ENCODE data around the gene PTCRA.

DNA sequence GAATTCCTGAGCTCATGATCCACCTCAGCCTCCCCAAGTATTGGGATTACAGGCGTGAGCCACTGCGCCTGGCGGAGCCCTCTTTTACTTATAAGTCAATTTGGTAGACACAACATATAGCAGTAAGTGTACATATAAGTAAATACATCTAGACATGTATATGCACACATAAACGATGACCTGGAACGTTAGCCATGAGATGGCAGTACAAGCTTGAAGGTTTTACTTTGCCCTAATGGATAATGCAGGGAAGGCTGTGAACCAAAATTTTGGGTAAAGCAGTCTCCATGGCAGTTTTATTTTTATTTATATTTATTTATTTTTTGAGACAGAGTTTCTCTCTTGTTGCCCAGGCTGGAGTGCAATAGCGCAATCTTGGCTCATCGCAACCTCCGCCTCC lies 42.3 kb downstream of the PTCRA start:
- TF ChIP-seq EZH2 (IDR thresholded peaks at IDR 0.05), result no peak
- TF ChIP-seq, protein P1, sequence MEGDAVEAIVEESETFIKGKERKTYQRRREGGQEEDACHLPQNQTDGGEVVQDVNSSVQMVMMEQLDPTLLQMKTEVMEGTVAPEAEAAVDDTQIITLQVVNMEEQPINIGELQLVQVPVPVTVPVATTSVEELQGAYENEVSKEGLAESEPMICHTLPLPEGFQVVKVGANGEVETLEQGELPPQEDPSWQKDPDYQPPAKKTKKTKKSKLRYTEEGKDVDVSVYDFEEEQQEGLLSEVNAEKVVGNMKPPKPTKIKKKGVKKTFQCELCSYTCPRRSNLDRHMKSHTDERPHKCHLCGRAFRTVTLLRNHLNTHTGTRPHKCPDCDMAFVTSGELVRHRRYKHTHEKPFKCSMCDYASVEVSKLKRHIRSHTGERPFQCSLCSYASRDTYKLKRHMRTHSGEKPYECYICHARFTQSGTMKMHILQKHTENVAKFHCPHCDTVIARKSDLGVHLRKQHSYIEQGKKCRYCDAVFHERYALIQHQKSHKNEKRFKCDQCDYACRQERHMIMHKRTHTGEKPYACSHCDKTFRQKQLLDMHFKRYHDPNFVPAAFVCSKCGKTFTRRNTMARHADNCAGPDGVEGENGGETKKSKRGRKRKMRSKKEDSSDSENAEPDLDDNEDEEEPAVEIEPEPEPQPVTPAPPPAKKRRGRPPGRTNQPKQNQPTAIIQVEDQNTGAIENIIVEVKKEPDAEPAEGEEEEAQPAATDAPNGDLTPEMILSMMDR (IDR thresholded peaks at IDR 0.05), result no peak
